NCI-H2029 (cell line): ENCODE results near the gene KRT10.
A peak's percentile ranks its signal among the peaks of the same experiment; 100 is the strongest.

Experiments
- DNase-seq: peaks from one replicate; lab custom pipeline; 2025; lab: John Stamatoyannopoulos, UW

The KRT10 gene

GRCh38 chr17:40803617-40804082, 18.8 kb downstream of the KRT10 start:
- DNase-seq: peak; percentile 60

- DNase-seq: no peak
Measured at GRCh38 chr17:40801157-40801556, 21.3 kb downstream of the KRT10 start.

- DNase-seq: no peak
Measured at GRCh38 chr17:40800381-40800780, 22.0 kb downstream of the KRT10 start.

- DNase-seq: no peak
Measured at GRCh38 chr17:40799859-40800258, 22.6 kb downstream of the KRT10 start, which contains the start of gene KRT28. Gene KRT28, minus strand, starts transcription at chr17:40799959. Its CDS starts 66 bp downstream, at chr17:40799893.

GRCh38 chr17:40796846-40797245, 25.6 kb downstream of the KRT10 start:
- no peak for DNase-seq

- DNase-seq: no peak
Measured at GRCh38 chr17:40795019-40795667, 27.3 kb downstream of the KRT10 start.

- DNase-seq: no peak
Measured at GRCh38 chr17:40794466-40794865, 27.9 kb downstream of the KRT10 start.

GRCh38 chr17:40793832-40794231, 28.6 kb downstream of the KRT10 start:
- DNase-seq: no peak

GRCh38 chr17:40791787-40792436, 30.5 kb downstream of the KRT10 start:
- DNase-seq: no peak

- DNase-seq: no peak
Measured at GRCh38 chr17:40791111-40791510, 31.3 kb downstream of the KRT10 start.

- DNase-seq: no peak
Measured at GRCh38 chr17:40782450-40782849, 40.0 kb downstream of the KRT10 start, which contains the start of gene KRT27. Gene KRT27, minus strand, starts transcription at chr17:40782550. Its CDS starts 57 bp downstream, at chr17:40782493.

- DNase-seq: no peak
Measured at GRCh38 chr17:40779181-40779909, 43.1 kb downstream of the KRT10 start.

GRCh38 chr17:40778461-40778860, 44.0 kb downstream of the KRT10 start:
- DNase-seq: no peak

- no peak for DNase-seq
Measured at GRCh38 chr17:40777971-40778370, 44.4 kb downstream of the KRT10 start.

- no peak for DNase-seq
Measured at GRCh38 chr17:40777459-40777858, 45.0 kb downstream of the KRT10 start.

- no peak for DNase-seq
Measured at GRCh38 chr17:40775945-40776344, 46.5 kb downstream of the KRT10 start.

GRCh38 chr17:40772101-40772500, 50.3 kb downstream of the KRT10 start, which contains the start of gene KRT26:
Gene KRT26, minus strand, starts transcription at chr17:40772201. Its CDS starts 88 bp downstream, at chr17:40772113.
- no peak for DNase-seq
